Cardiac muscle cell (in vitro differentiated cells and primary cell): ENCODE measurements around the gene PGM3. TPM values are rescaled to one million over a fixed set of nuclear protein-coding genes. Genes with fewer than 3 reads are reported as not detected.
A peak's percentile ranks its signal among the peaks of the same experiment; 100 is the strongest.

Experiments
- DNase-seq, 2 donors: peaks; one replicate each; pipeline versions ENCODE4 v3.0.0 to v3.0.0-alpha.2; 2010 to 2017; ENCODE audit warnings: low read depth in 1 of 2, low spot score in 1 of 2
- H3K27ac ChIP-seq: fragments of 200-600 bp; sonication (generic); 2 replicates; pipeline ENCODE4 v1.5.1; 2016
- H3K27me3 ChIP-seq: fragments of 200-600 bp; sonication (generic); 2 replicates; pipeline ENCODE4 v1.6.0; 2016; ENCODE audit warnings: control low read depth
- H3K36me3 ChIP-seq: fragments of 200-600 bp; sonication (generic); 2 replicates; pipeline ENCODE4 v1.5.1; 2016; ENCODE audit warnings: control low read depth
- H3K4me1 ChIP-seq: fragments of 200-600 bp; sonication (generic); 2 replicates; pipeline ENCODE4 v1.8.1; 2017; ENCODE audit warnings: low read depth, mild to moderate bottlenecking, mixed run types
- H3K4me3 ChIP-seq: fragments of 200-600 bp; sonication (generic); 2 replicates; pipeline ENCODE4 v1.5.1; 2016; ENCODE audit warnings: mild to moderate bottlenecking
- H3K9me3 ChIP-seq: fragments of 200-600 bp; sonication (generic); 2 replicates; pipeline ENCODE4 v1.5.1; 2017; ENCODE audit warnings: low read depth, mild to moderate bottlenecking, control low read depth
- CTCF ChIP-seq: IDR thresholded peaks from 2 replicates; pipeline ENCODE4 v1.5.1; 2012; ENCODE audit warnings: low read depth, mild to moderate bottlenecking, low read length
- polyA plus RNA-seq: library from polyadenylated mRNA; unstranded; fragments of >200 nt; fragmentation: Nextera tagmentation; extraction: Ambion mirVana; gene quantifications from 2 replicates; pipeline ENCODE4 v1.2.1, GENCODE V29; 2016
- total RNA-seq: library from RNA; depleted of rRNA; stranded (reverse); fragments of >200 nt; gene quantifications from 2 replicates; pipeline ENCODE4 v1.2.3, GENCODE V29; 2016

Gene PGM3
- total and polyA plus RNA-seq, 2 experiments from 2014 or later, result 23.3 to 39.7 TPM

DNA sequence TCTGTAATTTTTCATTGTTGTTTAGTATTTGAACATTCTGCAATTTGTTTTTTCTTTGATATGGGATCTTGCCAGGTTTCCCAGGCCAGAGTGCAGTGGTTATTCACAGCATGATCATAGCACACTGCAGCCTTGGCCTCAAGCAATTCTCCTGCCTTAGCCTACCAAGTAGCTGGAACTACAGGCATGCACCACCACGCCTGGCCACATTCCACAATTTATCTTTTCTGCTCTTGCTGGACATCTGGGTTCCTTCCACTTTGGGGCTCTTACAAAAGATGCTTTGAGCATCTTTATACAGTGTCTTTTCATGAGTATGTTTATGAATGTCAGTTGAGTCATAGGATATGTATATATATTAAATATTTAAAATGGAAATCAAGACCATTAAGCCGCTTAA is 42.0 kb downstream of the PGM3 start:
- DNase-seq, result peak in 1 of 2 donors; percentile 6
- H3K9me3 ChIP-seq, result no peaks in the 10 kb centered on the region
- peaks cover 25% of the 10 kb centered on the region for H3K36me3 ChIP-seq
- H3K4me1 ChIP-seq, result peaks cover 26% of the 10 kb centered on the region
- no peak overlapping the region for H3K4me3 ChIP-seq
- no peaks in the 10 kb centered on the region for H3K27me3 ChIP-seq
- H3K27ac ChIP-seq, result no peak overlapping the region
- TF ChIP-seq CTCF, result no peak

- DNase-seq, result no peak
Observed at GRCh38 chr6:83138758-83139157, 54.3 kb downstream of the PGM3 start.

GRCh38 chr6:83138118-83138722 is 54.8 kb downstream of the PGM3 start:
- H3K4me3 ChIP-seq, result no peak overlapping the region
- TF ChIP-seq CTCF, result no peak
- no peaks in the 10 kb centered on the region for H3K9me3 ChIP-seq
- peaks cover 64% of the 10 kb centered on the region for H3K36me3 ChIP-seq
- no peak for DNase-seq
- no peak overlapping the region for H3K27ac ChIP-seq
- H3K27me3 ChIP-seq, result no peaks in the 10 kb centered on the region
- no peaks in the 10 kb centered on the region for H3K4me1 ChIP-seq

More at GRCh38 chr6:83138758-83139157, 54.3 kb downstream of the PGM3 start:
- no peak for TF ChIP-seq CTCF
- no peak overlapping the region for H3K27ac ChIP-seq
- no peaks in the 10 kb centered on the region for H3K27me3 ChIP-seq
- no peaks in the 10 kb centered on the region for H3K9me3 ChIP-seq
- H3K4me3 ChIP-seq, result no peak overlapping the region
- H3K36me3 ChIP-seq, result peaks cover 68% of the 10 kb centered on the region
- no peaks in the 10 kb centered on the region for H3K4me1 ChIP-seq

DNA sequence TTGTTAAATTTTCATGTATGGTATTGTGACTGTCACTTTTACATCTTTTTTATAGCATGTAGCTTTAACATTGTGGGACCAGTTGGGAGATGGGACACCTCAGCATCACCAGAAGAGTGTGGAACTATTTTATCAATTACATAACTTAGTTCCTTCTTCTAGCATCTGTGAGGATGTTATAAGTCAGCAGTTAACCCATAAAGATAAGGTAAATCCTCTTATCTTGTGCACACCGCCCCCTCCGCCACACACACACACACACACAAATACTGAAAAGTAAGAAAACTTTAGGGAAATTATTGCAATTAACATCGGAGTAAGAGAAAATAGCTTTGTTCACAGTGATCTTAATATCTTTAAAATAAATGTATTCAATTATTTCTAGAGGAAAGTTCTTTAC is 60.9 kb downstream of the PGM3 start:
- Histone ChIP-seq H3K4me1 (no peaks in the 10 kb centered on the region), H3K9me3 (no peaks in the 10 kb centered on the region), H3K27me3 (no peaks in the 10 kb centered on the region), H3K27ac (no peak overlapping the region), H3K36me3 (peaks cover 61% of the 10 kb centered on the region), H3K4me3 (no peak overlapping the region)
- DNase-seq, result no peak
- TF ChIP-seq CTCF, result no peak

DNA sequence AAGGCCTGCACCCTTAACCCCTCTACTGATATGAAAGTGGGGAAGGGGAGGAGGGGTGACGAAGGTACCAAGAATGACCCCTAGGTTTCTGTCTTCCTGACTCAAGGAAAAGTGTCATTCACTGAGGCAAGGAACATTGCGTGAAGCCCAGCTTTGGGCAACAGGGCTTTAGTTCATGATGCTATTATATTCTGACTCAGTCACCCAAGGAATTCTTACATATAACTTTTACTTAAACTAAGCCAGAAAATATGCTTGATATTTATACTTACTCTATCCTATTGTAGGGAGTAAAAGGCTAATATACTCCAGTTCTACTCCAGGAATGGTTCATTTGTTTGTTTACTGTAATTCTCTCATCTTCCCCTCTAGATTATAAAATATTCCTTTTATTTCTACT is 65.1 kb downstream of the PGM3 start:
- H3K36me3 ChIP-seq, result peaks cover 46% of the 10 kb centered on the region
- H3K9me3 ChIP-seq, result no peaks in the 10 kb centered on the region
- H3K27ac ChIP-seq, result no peak overlapping the region
- peaks cover 7% of the 10 kb centered on the region for H3K4me1 ChIP-seq
- no peak overlapping the region for H3K4me3 ChIP-seq
- no peaks in the 10 kb centered on the region for H3K27me3 ChIP-seq
- DNase-seq, result no peak
- TF ChIP-seq CTCF, result no peak
